ENCODE results near the gene MAP3K8. TPM values are rescaled to one million over a fixed set of nuclear protein-coding genes. Genes with fewer than 3 reads are reported as not detected.

MAP3K8 gene
- total RNA-seq, 2 donors from 2014 or later: 26.2 to 38.8 TPM

DNA sequence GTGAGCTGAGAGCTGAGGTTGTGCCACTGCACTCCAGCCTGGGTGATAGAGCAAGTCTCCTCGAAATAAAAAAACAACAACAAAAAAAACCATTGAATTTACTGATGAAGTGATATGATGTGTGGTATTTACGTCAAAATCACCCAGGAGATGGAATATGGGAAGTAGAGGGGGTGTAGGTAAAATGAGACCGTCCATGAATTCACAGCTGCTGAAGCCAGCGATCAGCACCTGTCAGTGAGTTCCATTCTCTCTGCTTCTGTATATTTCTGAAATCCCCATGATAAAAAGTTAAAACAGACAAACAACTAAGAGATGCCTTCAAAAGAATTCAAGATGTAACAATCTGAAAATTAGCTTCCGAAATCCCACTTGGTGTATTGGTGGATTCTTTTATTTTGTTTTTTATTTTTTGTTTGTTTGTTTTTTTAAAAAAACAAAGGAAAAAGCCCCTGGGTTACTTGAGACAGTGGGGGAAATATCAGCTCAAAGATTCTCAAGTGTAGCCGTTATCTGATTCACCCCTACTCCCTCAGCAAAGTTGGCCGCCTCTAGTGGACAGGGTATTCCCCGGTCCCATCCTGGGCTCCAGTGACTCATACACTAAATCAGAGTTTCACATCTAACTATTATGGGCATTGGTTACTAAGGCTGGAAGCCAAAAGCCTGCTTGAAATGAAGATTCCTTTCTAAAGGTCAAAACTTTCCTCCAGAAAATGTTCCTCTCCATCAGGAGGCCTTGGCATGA is 76.4 kb downstream of the MAP3K8 start:
- H3K4me3 Mint-ChIP-seq: no peak overlapping the region
- peaks cover 6% of the 10 kb centered on the region for H3K27me3 Mint-ChIP-seq
- H3K36me3 Mint-ChIP-seq (ENCODE audit: low read depth): no peaks in the 10 kb centered on the region
- peaks cover 5% of the 10 kb centered on the region for H3K4me1 Mint-ChIP-seq
- ATAC-seq (peak; percentile 74), DNase-seq (no peak)
- H3K9me3 ChIP-seq (ENCODE audit: control insufficient read depth, low read length, poor library complexity, severe bottlenecking): no peaks in the 10 kb centered on the region
- peak overlapping the region; percentile 34 for H3K27ac Mint-ChIP-seq

DNA sequence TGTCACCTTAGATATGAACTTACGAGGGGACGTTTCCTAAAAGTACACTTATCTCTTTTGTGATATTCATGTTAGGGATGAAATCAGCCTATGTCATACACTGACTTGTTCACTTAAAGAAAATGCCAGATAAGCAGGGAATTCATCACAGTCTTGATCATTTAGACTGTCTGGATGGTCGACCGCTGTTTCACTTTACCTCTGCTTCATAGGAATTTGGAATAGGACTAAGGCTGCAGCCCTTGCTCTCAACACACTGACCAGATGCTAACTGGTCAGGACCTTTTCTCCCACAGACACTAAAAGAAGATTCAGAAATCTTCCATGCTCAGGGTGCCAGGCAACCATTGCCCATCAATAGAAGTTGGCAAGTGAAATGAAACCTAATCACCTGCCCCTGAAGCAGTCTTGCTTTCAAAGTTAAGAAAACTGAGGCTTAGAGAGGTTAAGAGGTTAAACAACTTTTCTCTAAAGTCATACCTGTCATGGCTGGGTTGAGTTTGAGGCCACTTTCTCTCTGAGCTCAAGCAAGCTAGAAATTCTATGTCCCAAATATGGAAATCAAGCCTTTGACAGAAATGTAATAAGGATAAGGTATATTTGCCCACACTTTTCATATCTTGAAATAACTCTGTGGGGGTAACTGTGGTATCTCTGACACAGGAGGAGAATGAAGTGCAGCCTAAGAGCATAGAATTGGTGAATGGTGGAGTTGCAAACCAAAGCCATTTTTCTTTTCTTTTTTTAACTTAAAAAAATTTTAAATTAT is 77.1 kb downstream of the MAP3K8 start:
- Mint-ChIP-seq H3K27me3 (peaks cover 7% of the 10 kb centered on the region), H3K27ac (no peak overlapping the region), H3K36me3 (ENCODE audit: low read depth) (no peaks in the 10 kb centered on the region), H3K4me1 (peaks cover 5% of the 10 kb centered on the region), H3K4me3 (no peak overlapping the region)
- no peak for DNase-seq
- no peak for ATAC-seq
- H3K9me3 ChIP-seq (ENCODE audit: control insufficient read depth, low read length, poor library complexity, severe bottlenecking): no peaks in the 10 kb centered on the region

Other genes starting within 250 kb of the MAP3K8 start
- 10 to 100 TPM; 26.3 to 35.8 TPM for gene MTPAP, start 84.9 kb upstream of the MAP3K8 start, total RNA-seq
- not detected for gene LYZL2, start 195.6 kb downstream of the MAP3K8 start, total RNA-seq